Stomach smooth muscle (tissue), 2 donors: ENCODE data around the gene RIN3.
A peak's percentile ranks its signal among the peaks of the same experiment; 100 is the strongest.
"Not testable (repeated sequence)": the region's sequence is repeated elsewhere in the genome, so short reads cannot be mapped to it uniquely, and the experiment has no call there.

Experiments used
- H3K27ac ChIP-seq: one replicate; pipeline ENCODE4 v1.7.0; 2013; ENCODE audit warnings: mild to moderate bottlenecking, low read length, inconsistent platforms
- H3K27me3 ChIP-seq, 2 donors: one replicate each; pipeline ENCODE4 v1.7.0; 2013; ENCODE audit warnings: low read length in 2 of 2; ENCODE audit not compliant: insufficient read depth in 2 of 2, control insufficient read depth in 1 of 2
- H3K36me3 ChIP-seq, 2 donors: one replicate each; pipeline ENCODE4 v1.7.0; 2013; ENCODE audit warnings: low read length in 2 of 2; ENCODE audit not compliant: control insufficient read depth in 2 of 2, insufficient read depth in 2 of 2
- H3K4me1 ChIP-seq: one replicate; pipeline ENCODE4 v1.7.0; 2013; ENCODE audit warnings: low read length; ENCODE audit not compliant: control insufficient read depth, insufficient read depth
- H3K4me3 ChIP-seq, 2 donors: one replicate each; pipeline ENCODE4 v1.7.0; 2013; ENCODE audit warnings: low read length in 2 of 2
- H3K9ac ChIP-seq, 2 donors: one replicate each; pipeline ENCODE4 v1.7.0; 2013; ENCODE audit warnings: low read length in 2 of 2, mild to moderate bottlenecking in 1 of 2
- H3K9me3 ChIP-seq, 2 donors: one replicate each; pipeline ENCODE4 v1.7.0; 2013; ENCODE audit warnings: low read length in 2 of 2; ENCODE audit not compliant: control insufficient read depth in 2 of 2
- donor health status: healthy.
- donor health status: Pancreatic carcinoma.

Gene RIN3

DNA sequence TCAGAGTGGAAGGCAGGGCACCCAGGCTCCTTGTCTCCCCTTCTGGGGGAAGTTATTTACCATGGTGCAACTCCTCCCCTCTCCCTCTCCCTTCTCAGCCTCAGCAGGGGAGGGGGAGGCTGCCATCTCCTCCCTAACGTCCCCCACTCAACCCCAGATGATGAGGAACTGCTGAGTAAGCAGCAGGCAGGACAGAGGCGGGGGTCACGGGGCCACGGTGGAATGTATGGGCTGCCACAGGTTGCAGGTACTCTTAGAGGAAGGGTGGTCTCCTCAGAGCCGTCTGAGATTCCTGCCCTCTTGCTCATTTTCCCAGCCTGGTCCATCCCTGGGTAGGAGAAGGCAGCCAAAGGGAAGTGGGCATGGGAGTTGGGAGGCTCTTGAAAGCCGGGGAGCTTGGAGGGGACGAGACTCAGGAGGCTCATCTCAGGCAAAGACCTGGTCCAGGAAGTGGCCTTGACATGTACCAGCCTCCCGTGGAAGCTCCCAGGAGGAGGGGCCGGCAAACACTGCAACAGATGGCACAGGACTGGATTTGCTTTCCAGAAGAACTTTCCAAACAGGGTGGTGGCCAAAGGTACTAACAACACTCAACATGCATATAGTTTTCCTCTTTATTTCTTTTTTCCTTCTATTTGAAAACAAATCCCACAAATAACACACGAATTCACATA, 19.0 kb downstream of the RIN3 start:
- Histone ChIP-seq H3K4me3 (no peak overlapping the region), H3K9me3 (no peaks in the 10 kb centered on the region), H3K4me1 (peaks cover 33% of the 10 kb centered on the region), H3K36me3 (no peaks in the 10 kb centered on the region), H3K27ac (no peak overlapping the region), H3K9ac (no peak overlapping the region), H3K27me3 (no peaks in the 10 kb centered on the region)

DNA sequence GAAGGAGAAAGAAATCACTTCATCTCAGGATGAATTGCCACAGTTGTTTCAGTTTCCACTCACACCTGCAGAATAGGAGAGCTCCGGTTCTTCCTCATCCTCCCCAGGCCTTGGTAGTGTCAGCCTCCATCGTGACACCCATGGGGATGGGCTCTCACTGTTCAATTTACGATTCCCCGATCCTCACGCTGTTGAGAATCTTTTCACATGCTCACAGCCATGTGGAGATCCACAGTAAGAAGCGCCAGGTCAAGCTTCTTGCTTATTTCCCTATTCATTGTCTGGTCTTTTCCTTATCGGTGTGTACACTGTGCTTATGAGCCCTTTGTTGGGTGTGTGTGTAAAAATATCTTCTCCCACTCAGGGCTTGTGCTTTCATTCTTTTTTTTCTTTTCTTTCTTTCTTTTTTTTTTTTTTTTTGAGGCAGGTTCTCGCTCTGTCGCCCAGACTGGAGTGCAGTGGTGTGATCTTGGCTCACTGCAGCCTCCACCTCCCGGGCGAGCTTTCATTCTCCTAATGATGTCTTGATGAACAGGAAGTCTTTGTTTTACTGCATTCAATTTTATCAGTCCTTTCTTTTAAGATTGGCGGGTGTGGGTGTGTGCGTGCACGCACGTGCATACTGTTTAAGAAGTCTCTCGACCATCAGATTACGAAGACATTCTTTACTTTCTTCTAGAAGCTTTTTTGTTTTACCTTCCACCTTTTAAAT, 21.5 kb downstream of the RIN3 start:
- Histone ChIP-seq H3K4me3 (no peak overlapping the region), H3K9me3 (no peaks in the 10 kb centered on the region), H3K4me1 (peaks cover 29% of the 10 kb centered on the region), H3K27ac (no peak overlapping the region), H3K36me3 (no peaks in the 10 kb centered on the region), H3K27me3 (no peaks in the 10 kb centered on the region), H3K9ac (no peak overlapping the region)

DNA sequence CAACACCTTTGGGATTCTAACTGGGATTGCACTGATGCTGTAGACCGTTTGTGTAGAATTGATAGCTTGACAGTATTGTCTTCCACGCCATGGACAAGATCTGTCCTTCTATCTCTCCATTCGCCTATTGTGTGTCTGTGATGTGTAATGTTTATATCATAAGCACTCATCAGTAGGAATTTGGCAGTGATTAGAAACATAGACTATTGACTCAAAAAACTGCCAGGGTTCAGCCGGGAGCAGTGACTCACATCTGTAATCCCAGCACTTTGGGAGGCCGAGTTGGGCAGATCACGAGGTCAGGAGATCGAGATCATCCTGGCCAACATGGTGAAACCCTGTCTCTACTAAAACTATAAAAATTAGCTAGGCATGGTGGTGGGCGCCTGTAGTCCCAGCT, 22.6 kb downstream of the RIN3 start:
- not testable (repeated sequence) for H3K9ac ChIP-seq, H3K4me3 ChIP-seq, H3K27ac ChIP-seq, H3K9me3 ChIP-seq, H3K27me3 ChIP-seq, H3K36me3 ChIP-seq
- H3K4me1 ChIP-seq = peaks cover 40% of the 10 kb centered on the region

- Histone ChIP-seq H3K4me1 (peaks cover 30% of the 10 kb centered on the region), H3K9ac (no peak overlapping the region), H3K27ac (peak overlapping the region; percentile 84), H3K9me3 (no peaks in the 10 kb centered on the region), H3K36me3 (no peaks in the 10 kb centered on the region), H3K27me3 (no peaks in the 10 kb centered on the region), H3K4me3 (no peak overlapping the region)
Measured at GRCh38 chr14:92538412-92538985, 24.9 kb downstream of the RIN3 start.

GRCh38 chr14:92539419-92539818, 25.8 kb downstream of the RIN3 start:
- H3K4me3 ChIP-seq = peak overlapping the region; percentile 9 to 47
- no peaks in the 10 kb centered on the region for H3K36me3 ChIP-seq
- H3K27ac ChIP-seq = peak overlapping the region; percentile 84
- no peaks in the 10 kb centered on the region for H3K9me3 ChIP-seq
- peaks cover 30% of the 10 kb centered on the region for H3K4me1 ChIP-seq
- H3K27me3 ChIP-seq = no peaks in the 10 kb centered on the region
- no peak overlapping the region for H3K9ac ChIP-seq

GRCh38 chr14:92539875-92540274, 26.3 kb downstream of the RIN3 start:
- Histone ChIP-seq H3K4me1 (peaks cover 30% of the 10 kb centered on the region), H3K36me3 (no peaks in the 10 kb centered on the region), H3K27ac (peak overlapping the region; percentile 84), H3K4me3 (peak overlapping the region; percentile 9 to 47), H3K9me3 (no peaks in the 10 kb centered on the region), H3K9ac (peak overlapping the region; percentile 16 to 21), H3K27me3 (no peaks in the 10 kb centered on the region)

- H3K4me3 ChIP-seq = peak overlapping the region in 1 of 2 donors; percentile 15
- H3K9me3 ChIP-seq = no peaks in the 10 kb centered on the region
- H3K27ac ChIP-seq = peak overlapping the region; percentile 84
- H3K27me3 ChIP-seq = no peaks in the 10 kb centered on the region
- H3K9ac ChIP-seq = peak overlapping the region in 1 of 2 donors; percentile 16
- H3K36me3 ChIP-seq = no peaks in the 10 kb centered on the region
- peaks cover 27% of the 10 kb centered on the region for H3K4me1 ChIP-seq
Measured at GRCh38 chr14:92540472-92541048, 27.0 kb downstream of the RIN3 start.

DNA sequence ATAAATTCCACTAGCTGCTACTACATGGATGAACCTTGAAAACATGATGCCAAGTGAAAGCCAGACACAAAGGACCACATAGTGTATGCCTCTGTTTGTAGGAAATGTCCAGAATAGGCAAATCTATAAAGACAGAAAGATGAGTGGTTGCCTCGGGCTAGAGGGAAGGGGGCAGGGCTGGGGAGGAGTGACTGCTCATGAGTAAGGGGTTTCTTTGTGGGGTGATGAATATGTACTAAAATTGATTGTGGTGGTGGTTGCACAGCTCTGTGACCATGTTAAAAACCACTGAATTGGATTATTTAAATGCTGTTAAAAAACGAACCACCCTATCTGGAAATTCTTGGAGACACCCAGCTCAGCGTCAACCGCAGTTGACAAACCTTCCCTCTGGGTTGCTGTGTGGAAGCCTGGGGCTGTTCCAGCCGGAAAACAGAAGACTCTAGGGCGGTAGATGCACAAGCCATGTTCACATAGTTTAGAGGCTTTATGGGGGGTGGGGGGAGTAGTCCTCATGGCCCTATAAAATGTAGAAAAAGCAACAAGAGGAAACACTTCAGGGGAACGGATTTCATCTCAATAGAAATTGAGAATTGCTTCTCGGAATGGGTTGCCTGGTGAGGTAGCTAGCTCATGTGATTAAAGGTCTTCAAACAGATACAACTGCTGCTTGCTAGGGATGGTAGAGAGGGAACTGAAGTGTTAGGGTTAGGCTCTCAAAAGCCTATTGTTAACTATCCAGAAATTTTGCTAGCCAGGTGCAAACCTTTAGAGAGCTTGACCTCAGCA, 29.4 kb downstream of the RIN3 start:
- Histone ChIP-seq H3K27ac (no peak overlapping the region), H3K4me1 (peaks cover 24% of the 10 kb centered on the region), H3K27me3 (no peaks in the 10 kb centered on the region), H3K4me3 (no peak overlapping the region), H3K36me3 (no peaks in the 10 kb centered on the region), H3K9ac (no peak overlapping the region), H3K9me3 (no peaks in the 10 kb centered on the region)

DNA sequence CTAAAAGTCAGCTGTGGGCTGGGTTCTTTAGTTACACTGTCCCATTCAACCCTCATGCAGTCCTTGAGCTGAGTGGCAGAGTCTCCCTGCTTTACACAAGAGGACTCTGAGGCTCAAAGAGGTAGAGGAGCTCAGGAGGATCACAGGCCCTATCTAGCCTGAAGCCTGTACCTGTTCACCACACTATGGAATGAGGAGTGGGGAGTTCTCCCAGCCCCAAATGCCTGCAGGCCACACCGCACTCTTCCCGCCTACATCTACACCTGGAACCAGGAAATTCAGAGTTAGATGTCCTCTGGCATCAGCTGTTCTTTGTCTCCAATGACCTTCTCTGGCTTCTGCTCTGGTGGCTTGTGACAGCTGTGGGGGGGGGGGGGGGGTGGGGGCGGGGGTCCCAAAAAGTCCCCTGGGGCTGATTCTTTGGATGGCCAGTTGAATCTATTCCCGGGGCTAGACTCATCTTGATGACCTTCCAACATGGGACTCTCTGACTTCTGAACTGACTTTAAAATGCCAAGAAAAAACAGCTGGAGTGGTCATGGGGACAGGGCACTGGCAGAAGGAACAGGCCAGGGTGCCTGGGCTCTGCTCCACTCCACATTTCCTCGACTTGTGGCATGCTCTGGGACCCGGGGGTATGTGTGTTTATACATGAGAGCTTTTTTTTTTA, 30.6 kb downstream of the RIN3 start:
- H3K4me1 ChIP-seq = peaks cover 27% of the 10 kb centered on the region

More for the DNA sequence above, 30.6 kb downstream of the RIN3 start:
- no peaks in the 10 kb centered on the region for H3K9me3 ChIP-seq
- H3K36me3 ChIP-seq = no peaks in the 10 kb centered on the region
- H3K27ac ChIP-seq = no peak overlapping the region
- H3K27me3 ChIP-seq = no peaks in the 10 kb centered on the region
- no peak overlapping the region for H3K4me3 ChIP-seq
- H3K9ac ChIP-seq = no peak overlapping the region
